GM12891 (cell line): Measurements from ENCODE around the gene ROBO2.

Source experiments
- POLR2A ChIP-seq: IDR thresholded peaks from 2 replicates; pipeline ENCODE4 v1.6.1; 2011; ENCODE audit warnings: low read depth, low read length, control low read depth
- POLR2AphosphoS5 ChIP-seq: IDR thresholded peaks from 2 replicates; pipeline ENCODE4 v1.6.1; 2011; ENCODE audit warnings: low read depth, low read length, control low read depth

GRCh38 chr3:77606372-77606771 is 566.5 kb downstream of the ROBO2 start:
- no peak for TF ChIP-seq POLR2A
- no peak for TF ChIP-seq POLR2AphosphoS5
